ENCODE results near the gene SLC36A4.
"Not testable (repeated sequence)": the region's sequence is repeated elsewhere in the genome, so short reads cannot be mapped to it uniquely, and the experiment has no call there.

The SLC36A4 gene

DNA sequence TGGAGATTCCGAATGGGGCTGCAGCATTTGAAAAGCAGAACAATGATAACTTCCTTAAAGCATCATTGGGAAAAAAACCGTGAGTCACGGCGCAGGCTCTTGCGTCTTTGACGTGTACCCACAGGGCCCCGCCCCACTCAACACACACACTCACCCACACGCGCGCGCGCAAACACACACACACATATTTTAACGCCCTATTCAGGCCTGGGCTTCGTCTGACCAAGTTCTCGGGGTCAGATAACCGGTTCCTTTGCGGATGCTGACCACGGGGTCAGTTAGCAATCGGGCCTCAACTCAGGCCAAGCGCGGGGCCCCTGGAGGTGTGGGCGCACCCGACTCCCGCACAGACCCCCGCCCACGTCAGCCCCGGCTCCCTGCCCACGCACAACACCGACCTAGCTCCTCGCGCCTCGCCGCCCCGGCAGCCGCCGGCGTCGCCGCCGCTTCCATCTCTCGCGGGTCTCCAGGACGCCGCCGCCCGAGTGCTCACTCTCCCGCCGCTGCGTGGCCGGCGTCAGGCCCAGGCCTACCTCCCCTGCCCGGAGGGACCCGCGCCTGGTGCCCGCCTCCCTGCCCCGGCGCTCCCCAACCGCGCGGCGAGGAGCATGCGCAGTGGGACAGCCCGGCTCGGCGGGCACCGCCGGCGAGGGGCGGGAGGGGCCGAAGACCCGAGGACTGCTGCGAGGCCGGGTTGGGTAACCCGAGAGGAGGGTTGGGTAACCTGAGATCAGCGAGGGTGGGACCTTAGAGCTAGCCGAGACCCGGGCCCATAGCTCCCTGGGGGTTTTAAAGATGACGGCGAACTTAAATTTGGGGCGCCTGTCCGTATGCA is at the start of gene SLC36A4:
SLC36A4 (minus strand) TSS at position 612 of the 835 bp plus-strand sequence; CDS start at position 453, 159 bp downstream.
- peak; percentile 90 for DNase-seq

DNA sequence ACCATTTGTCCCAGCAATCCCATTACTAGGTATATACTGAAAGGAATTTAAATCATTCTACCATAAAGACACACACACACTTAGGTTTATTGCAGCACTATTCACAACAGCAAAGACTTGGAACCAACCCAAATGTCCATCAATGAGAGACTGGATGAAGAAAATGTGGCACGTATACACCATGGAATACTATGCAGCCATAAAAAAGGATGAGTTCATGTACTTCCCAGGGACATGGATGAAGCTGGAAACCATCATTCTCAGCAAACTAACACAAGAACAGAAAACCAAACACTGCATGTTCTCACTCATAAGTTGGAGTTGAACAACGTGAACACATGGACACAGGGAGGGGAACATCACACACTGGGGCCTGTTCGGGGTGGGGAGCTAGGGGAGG is 49.0 kb upstream of the SLC36A4 start:
- not testable (repeated sequence) for DNase-seq

DNA sequence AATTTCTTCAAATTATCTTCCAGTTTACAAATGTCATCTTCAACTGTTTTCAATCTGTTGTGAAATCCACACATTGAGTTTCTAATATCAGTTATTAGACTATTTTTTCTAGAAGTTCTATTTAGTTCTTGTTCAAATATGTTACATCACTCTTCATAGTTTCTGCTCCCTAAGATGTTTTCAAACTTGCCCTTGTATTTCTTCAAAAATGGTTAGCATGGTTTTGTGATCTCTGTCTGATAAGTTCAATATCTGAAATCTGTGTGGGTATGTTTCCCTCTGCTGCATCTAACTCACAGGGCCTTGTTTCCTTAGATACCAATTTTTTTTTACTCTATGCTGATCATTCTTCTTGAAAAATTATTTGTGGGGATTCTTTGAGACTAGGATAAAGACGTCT is 46.2 kb upstream of the SLC36A4 start:
- no peak for DNase-seq

DNA sequence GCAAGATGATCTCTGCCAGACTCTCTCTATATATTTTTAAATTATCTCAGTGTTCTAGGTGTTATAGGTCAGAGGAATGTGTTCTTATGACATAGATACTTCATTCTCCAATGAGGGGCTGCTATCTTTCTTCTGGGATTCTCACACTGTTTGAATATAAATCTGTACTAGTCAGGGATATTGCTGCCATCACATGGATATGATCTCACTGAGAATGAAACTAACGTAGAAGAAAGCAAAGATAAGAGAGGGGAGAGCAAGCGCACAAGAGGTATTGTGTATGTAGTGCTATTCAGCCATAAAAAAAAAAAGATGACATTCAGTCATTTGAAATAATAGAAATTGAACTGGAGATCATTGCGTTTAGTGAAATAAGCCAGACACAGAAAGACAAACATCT is 42.2 kb upstream of the SLC36A4 start:
- DNase-seq: no peak

DNA sequence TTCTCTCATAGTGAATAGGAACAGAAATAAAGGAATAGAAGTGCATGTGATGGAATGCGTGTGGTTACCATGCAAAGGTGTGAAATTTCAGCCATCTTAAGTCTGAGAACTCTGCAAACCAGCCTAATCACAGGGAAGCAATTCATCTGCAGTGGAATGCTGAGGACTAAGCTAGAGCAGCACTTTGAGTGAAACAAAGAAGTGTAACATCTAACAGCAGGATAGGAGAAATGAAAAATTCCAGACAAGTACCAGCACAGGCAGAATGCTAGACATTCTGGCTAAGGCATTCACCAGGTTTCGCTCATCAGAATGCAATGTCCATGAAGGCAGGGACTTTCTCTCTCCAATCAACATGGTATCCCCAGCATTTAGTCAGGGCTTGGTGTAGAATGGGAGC is 41.2 kb upstream of the SLC36A4 start:
- no peak for DNase-seq

DNA sequence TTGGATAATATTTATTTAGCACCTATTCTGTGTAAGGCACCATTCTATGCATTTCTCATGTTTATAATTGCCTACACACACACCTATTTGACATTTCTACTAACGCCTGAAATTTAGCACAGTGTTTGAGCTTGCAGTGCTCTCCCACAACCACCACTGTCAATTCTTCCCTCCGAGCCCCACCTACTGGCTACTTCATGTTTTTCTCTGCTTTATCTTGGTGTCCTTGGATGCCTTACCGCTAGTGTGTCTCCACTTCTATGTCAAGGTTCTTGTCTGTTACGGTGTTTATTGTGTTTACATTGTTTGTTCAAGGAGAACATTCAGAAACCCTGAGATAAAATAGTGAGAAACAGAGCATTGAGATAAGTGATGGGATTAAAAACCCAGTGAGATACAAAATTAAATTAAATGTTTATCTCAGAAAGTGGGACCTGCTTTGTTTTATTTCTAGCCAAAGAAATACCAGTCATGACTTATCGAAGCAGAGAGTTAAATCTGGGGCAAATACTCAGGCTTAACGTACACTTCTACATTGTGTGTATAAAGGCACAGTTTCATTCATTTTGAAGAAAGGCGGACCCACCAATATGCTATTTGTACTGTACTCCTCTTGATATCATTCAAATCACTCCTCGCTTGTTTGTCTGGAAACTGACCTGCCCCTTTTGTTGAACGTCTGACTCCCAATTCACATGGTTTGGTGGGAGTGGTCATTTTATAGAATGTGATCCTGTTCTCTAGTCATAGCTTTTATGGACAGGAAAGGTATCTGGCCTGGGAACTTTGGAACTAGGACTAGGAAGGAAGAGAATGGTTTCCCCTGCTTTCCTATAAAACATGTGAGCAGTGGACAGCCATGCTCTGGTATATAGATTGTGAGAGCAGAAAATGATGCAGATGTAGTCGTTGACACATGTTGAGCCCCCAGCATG is 39.2 kb upstream of the SLC36A4 start:
- peak; percentile 26 for DNase-seq

DNA sequence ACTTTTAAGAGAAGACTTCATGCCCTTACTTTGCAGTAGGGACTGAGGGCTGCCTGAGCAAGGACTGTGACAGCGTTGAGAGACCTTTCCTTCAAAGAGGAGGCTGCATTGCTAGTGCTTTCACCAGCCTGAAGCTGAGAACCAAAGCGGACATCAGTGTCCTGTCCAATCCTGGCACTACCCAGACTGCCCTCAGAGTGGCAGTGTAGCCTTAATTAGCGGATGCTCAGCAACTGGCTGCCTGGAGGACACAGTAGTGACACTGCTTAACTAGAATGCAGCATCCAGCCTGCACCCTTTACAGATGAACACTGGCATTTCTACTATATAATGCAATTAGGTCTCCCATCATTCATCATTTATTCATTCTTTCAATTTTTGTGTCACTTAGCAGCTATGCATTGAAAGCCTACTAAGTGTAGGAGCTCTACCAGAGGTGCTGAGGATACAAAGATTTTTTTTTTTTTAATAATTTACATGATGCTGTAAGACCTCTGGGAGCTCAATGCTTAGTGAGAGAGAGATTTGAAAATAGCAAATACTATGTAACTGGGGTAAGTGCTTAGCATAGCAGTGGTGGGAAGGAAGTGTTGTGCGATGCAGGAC is 36.9 kb upstream of the SLC36A4 start:
- DNase-seq: peak; percentile 31

DNA sequence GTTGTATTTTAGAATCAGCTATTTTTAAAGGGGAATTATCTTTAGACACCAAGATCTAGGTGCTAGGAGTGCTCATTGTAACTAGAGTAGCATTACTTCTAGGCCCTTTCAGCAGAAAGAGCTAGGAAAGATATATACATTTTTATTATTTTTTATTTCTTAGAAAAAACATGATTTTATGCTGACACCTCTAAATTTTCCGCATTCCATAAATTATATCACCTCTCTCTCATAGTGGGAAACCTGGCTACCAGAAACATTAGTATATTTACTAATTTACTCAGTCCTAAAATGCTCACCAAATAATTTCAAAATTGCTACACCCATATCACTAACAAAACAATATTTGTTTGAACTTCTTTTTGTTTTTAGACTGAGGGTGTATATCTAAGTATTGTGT is 32.1 kb upstream of the SLC36A4 start:
- no peak for DNase-seq

DNA sequence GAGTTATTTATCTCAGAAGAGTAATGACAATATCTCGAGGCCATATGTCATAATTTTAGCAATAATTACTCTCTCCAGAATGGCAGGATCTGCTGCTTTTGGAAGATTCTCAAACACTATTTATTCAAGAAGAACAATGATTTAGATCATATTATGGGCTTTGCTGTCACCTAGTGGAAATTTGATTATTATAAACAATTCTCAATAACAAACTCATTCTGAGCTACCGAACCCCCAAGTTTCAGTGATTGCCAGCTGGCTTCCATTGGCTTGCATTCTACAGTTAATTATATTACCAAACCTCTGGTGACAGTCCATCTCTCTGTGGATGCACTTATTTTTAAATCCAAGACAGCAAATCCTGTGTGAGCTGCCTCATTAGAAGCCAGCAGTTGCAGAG is 27.9 kb upstream of the SLC36A4 start:
- DNase-seq: no peak

DNA sequence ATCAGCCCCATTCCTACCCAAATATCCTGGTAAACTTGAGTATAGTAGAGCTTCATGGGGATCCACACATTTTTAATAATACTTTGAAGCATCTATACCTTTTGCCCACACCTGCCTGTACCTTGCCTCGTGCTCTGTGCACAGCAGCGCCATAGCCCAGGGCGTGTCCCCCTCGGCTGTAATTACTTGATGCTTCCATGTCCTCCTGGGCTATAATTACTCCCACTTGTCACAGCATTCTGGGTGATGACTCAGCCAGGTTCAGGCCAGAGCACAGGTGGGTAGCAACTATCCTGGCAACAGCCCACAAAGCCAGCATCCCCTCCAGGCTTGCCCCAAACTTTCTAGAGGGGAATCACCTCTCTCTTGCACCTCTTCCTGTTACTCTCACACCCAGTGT is 23.7 kb upstream of the SLC36A4 start:
- no peak for DNase-seq

DNA sequence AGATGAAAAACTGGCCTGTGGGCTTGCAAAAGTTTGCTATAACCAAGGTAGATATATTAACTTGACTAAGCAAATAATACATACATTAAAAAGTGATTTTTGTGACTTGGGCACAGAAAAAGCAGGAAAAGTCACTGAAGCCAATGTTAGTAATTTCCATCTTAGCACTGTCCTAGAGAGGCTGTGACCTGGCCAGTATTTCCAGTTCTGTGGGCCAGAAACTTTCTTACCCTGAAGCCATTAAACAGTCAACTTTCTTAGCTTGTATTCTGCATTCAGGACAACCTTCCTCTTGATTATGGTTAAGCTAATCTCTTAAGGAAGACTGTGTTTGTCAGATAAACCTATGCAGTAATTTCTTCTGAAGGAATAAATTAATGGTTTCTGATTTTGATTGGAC is 22.3 kb upstream of the SLC36A4 start:
- no peak for DNase-seq

DNA sequence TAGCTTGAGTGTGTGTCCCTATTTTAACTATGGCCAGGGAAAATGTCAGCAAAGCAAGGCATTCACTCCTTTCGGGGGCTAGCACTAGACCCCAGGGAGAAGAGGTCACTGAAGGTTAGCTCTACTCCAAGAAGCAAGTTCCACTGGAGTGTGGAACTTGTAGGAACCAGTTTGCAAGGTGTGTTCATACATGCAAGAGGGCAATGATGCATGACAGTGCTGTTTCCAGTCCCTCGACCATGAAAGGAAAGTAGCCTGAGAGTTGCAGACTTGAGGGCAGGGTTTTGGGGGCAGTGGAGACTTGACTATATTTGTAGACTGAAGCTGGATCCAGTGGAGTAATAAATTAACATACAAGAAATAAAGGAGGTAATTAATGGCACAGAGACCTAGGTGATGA is 21.6 kb upstream of the SLC36A4 start:
- DNase-seq: no peak

DNA sequence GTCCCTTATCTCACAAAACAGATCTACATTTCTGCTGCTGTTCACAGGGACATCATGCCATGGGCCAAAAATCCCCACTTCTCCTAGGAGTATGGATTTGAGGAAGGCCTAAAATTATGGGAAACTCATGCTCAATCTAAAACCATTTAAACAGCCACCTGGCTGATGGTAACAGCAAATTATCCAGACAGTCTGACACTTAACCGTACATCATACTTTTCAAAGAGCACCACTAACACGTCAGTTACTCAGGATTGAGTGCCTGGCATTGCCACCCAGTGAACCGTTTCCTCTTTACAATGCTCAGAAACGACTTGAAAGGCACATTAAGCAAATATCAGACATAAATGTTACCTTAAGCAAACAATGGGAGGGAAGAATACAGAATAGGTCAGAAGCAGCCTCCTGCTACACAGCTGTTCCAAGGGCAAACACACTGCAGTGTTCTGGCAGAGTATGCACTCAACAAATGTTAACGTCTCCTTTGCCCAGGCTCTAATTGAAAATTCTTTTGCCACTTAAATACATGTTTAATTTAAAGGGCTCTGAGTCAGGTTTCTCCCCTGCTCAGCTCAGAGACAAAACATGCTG is 18.8 kb upstream of the SLC36A4 start:
- DNase-seq: no peak

DNA sequence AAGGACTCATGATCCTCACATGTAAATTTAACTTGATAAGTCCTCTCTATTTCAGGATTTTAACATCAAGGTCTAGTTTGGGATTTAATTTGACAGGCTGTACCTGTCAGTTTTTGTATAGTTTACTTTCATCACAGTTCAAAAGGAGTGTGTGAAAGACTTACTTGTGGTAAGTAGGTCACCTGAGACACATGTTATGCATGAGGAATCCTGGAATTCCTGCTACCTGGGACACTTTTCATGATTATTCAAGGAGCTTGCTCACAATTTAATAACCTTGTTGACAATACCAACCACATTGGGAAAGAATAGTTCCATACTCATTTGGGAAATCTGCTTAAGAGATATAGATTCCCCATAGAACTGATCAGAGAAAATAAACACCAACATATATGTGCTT is 15.8 kb upstream of the SLC36A4 start:
- DNase-seq: no peak

DNA sequence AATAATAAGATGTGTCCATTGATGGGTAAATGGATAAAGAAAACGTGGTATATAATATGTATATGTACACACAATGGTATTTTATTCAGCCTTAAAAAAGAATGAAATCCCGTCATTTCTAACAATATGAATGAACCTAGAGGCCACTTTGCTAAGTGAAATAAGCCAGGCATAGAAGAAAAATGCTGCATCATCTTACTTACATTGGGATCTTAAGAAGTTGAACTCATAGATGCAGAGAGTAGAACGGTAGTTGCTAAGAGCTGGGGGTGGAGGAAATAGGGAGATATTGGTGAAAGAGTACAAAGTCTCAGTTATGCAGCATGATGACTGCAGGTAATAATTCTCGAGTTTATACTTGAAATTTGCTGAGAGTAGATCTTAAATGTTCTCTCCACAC is 14.3 kb upstream of the SLC36A4 start:
- DNase-seq: no peak

DNA sequence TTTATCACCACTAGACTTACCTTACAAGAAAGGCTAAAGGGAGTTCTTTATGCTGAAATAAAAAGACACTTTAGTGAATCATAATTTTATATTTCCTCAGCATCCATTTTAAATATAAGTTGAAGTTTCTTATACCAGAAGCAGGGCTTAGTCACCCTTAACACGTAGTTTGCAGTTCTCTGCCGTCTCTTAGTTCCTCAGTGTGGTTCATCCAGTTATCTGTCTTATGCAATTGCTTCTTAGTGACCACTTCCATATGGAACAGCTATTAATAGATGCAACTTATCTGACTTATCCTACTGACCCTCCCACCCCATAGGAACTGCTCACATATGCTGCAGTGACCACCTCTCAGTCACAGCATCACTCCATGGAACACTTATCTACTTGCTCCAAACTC is 11.7 kb upstream of the SLC36A4 start:
- no peak for DNase-seq

DNA sequence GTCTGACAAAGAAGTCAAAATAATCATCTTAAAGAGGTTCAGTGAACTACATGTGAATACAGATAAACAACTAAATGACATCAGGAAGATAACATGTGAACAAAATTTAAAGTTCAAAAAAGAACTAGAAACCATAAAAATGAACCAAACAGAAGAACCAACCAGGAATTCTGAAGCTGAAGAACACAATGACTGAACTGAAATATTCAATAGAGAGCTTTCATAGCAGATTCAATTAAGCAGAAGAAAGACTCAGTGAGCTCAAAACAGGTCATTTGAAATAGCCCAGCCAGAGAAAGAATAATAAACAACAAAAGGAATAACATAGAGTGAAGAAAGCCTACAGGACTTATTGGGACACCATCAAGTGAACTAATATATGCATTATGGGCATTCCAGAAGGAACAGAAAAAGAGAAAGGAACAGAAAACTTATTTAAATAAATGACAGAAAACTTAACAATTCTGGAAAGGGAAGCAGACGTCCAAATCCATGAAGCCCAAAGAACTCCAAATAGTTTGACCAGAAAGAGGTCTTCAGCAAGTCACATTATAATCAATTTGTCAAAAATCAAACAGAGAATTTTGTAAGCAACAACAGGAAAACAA is 11.0 kb upstream of the SLC36A4 start:
- DNase-seq: no peak

DNA sequence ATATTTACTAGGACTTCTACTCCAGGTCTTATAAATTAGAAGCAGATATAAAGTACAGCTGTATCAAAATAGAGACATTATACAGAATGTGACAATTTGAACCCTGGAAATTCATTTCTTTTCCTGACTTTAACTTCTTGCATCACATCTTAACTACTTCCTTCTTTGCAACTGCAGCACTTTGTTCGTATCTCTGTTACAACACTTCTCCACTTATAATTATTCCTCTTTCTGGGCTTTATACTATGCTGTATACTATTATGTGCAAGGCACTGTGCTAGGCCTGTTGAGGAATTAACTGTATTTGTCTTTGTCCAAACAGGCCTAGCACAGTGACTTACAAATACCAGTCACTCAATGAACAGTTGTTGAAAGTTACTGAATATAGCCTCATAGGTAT is 1.8 kb upstream of the SLC36A4 start:
- DNase-seq: no peak

DNA sequence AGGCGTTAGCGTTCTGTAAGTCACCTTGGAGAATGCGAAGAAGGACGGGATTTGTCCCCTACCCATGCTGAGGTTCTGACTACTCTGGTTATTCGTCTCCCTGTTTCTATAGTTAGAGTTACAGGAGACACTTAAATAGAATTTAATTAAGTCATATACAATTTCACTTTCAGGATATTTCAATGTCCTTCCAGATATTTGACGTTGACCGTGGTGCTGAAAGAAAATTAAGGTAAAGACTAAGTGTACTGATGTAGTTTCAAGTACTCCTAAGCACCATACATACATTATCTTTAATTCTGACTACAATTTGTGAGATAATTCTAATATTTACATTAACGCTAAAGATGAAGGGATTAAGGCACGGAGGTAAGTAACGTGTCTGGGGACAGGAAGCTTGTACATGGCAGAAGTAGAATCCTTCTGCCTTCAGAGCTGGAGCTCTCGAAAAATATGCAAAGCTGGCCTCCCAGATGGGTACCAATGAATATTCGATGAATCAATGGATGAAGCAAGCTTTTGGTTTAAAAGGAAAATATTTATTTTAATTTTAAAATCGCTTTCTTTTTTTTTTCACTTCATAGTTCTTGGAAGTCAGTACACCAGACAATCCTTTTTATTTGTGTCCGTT is 539 bp upstream of the SLC36A4 start:
- DNase-seq: no peak

DNA sequence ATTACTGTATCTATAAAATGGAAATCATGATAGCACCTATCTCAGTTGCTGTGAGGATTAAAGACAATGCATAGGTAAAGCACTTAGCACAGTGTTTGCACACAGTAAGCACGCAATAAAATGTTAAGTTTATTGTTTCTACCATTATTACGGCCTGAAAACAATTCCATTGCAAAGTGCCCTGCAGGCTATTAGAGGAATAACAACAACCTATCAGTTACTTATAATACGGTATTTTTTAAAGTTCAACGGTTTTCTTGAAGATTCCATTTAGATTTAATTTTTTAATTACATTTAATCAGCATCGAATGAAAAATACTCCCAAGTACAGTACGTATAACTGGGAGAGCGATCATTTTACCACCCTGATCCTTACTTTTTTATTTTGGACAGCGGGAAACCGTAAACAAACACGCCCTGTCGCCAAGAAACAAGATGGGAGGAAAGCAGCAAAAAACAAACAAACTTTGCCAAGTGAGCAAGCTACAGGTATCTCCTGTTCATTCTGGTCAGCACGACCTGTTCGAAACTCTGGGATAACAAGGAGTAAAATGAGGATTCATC is 893 bp downstream of the SLC36A4 start:
- DNase-seq: peak; percentile 50

DNA sequence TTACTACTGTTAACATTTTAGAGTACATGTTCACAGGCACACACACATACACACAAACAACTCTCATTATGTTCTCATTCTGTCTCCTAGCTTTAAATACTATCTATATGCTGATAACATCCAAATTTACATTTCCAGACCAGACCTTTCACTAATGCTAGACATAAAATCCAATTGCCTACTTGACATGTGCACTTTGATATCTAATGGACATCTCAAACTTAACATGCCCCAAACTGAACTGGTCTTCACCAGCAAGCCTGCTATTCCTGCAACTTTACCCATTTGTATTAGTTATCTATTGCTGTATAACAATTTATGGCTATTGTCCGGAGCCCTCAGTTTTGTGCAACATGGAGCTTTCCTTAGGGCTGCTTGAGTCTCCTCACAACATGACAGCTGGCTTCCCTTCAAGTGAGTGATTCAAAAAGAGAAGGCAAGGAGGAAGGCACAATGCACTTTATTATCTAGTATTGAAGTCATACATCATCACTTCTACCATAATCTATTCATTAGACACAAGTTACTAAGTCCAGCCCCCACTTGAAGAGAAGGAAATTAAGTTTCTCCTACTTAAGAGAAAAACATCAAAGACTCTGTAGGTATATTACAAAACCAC is 3.0 kb downstream of the SLC36A4 start:
- DNase-seq: peak; percentile 1
